Fibroblast of lung (primary cell): Measurements from ENCODE around the gene NMRK2. TPM values are rescaled to one million over a fixed set of nuclear protein-coding genes. Genes with fewer than 3 reads are reported as not detected.

ENCODE experiments used
- DNase-seq, 2 donors: peaks; one replicate each; pipeline versions ENCODE4 v3.0.0 to v3.0.0-alpha.2; 2010; ENCODE audit warnings: low read depth in 2 of 2
- H2AFZ ChIP-seq: 2 replicates; pipeline ENCODE4 v1.5.1; 2012; ENCODE audit warnings: low read length, control low read depth, inconsistent platforms
- H3K27ac ChIP-seq: 2 replicates; pipeline ENCODE4 v1.5.1; 2011; ENCODE audit warnings: low read length, control low read depth; ENCODE audit not compliant: insufficient read depth
- H3K27me3 ChIP-seq: 2 replicates; pipeline ENCODE4 v1.5.1; 2011; ENCODE audit warnings: mild to moderate bottlenecking, low read length; ENCODE audit not compliant: control insufficient read depth, insufficient read depth
- H3K36me3 ChIP-seq: 2 replicates; pipeline ENCODE4 v1.5.1; 2011; ENCODE audit warnings: low read length; ENCODE audit not compliant: control insufficient read depth, insufficient read depth
- H3K4me1 ChIP-seq: 2 replicates; pipeline ENCODE4 v1.5.1; 2011; ENCODE audit warnings: low read length; ENCODE audit not compliant: control insufficient read depth, insufficient read depth; ENCODE audit errors: extremely low read depth
- H3K4me2 ChIP-seq: 2 replicates; pipeline ENCODE4 v1.5.1; 2011; ENCODE audit warnings: low read length, control low read depth; ENCODE audit not compliant: insufficient read depth; ENCODE audit errors: extremely low read depth
- H3K4me3 ChIP-seq, 4 experiments: fragments of 200-600 bp in 1 of 4; sonication (generic) in 1 of 4; replicated peaks in 1 of 4; 2 replicates each; pipeline ENCODE4 v1.5.1; 2011 to 2016; ENCODE audit warnings: low read length in 4 of 4, low read depth in 3 of 4, mild to moderate bottlenecking in 3 of 4, control low read depth in 2 of 4, inconsistent platforms in 1 of 4, mixed read lengths in 1 of 4; ENCODE audit not compliant: insufficient read depth in 1 of 4; ENCODE audit errors: control extremely low read depth in 1 of 4
- H3K79me2 ChIP-seq: 2 replicates; pipeline ENCODE4 v1.5.1; 2012; ENCODE audit warnings: mild to moderate bottlenecking, low read length, inconsistent platforms; ENCODE audit not compliant: control insufficient read depth, insufficient read depth
- H3K9ac ChIP-seq: 2 replicates; pipeline ENCODE4 v1.5.1; 2011; ENCODE audit warnings: mild to moderate bottlenecking, low read length, control low read depth; ENCODE audit not compliant: insufficient read depth
- H3K9me3 ChIP-seq: 2 replicates; pipeline ENCODE4 v1.5.1; 2012; ENCODE audit warnings: low read depth, low read length; ENCODE audit not compliant: control insufficient read depth, insufficient read depth
- H4K20me1 ChIP-seq: 2 replicates; pipeline ENCODE4 v1.5.1; 2011; ENCODE audit warnings: low read length; ENCODE audit not compliant: control insufficient read depth, insufficient read depth; ENCODE audit errors: extremely low read depth
- CTCF ChIP-seq, 2 donors: IDR thresholded peaks in 1 of 2; conservative IDR thresholded peaks in 1 of 2; 1 replicate in 1 of 2; 2 replicates in 1 of 2; pipeline ENCODE4 v1.5.1; 2011 to 2012; ENCODE audit warnings: low read length in 2 of 2, control low read depth in 1 of 2, inconsistent platforms in 1 of 2, low read depth in 1 of 2, mild to moderate bottlenecking in 1 of 2
- EZH2 ChIP-seq: IDR thresholded peaks from 2 replicates; pipeline ENCODE4 v1.5.1; 2012; ENCODE audit warnings: low read length, control low read depth, mild to moderate bottlenecking; ENCODE audit errors: missing control alignments
- polyA plus RNA-seq, 2 donors: library from polyadenylated mRNA; depleted of rRNA in 1 of 2; stranded (reverse) in 1 of 2; unstranded in 1 of 2; fragments of >200 nt; gene quantifications; 2 replicates each; pipeline ENCODE4 v1.2.1, GENCODE V29; 2011 to 2012; ENCODE audit warnings: missing spikeins in 1 of 2
- total RNA-seq: library from RNA; depleted of rRNA; stranded (reverse); fragments of >200 nt; gene quantifications from 2 replicates; pipeline ENCODE4 v1.2.1, GENCODE V29; 2014

NMRK2 gene
- total and polyA plus RNA-seq, 2 donors (not counting 1 experiment from before 2014, with no cell fraction given) = not detected

- no peak for DNase-seq
- no peaks in the 10 kb centered on the region for H3K27me3 ChIP-seq
- no peak overlapping the region for H3K4me2 ChIP-seq
- peaks cover 3% of the 10 kb centered on the region for H4K20me1 ChIP-seq
- no peak overlapping the region for H2AFZ ChIP-seq
- H3K27ac ChIP-seq = no peak overlapping the region
- H3K9me3 ChIP-seq = no peaks in the 10 kb centered on the region
- TF ChIP-seq CTCF (conservative IDR thresholded peaks at IDR 0.05 in 1 of 2, IDR thresholded peaks at IDR 0.05 in 1 of 2; ENCODE audit: low read depth in 1 of 2, low read length in 2 of 2) (peak in 1 of 2 donors; percentile 8), EZH2 (no peak)
- peaks cover 66% of the 10 kb centered on the region for H3K79me2 ChIP-seq
- peaks cover 62% of the 10 kb centered on the region for H3K36me3 ChIP-seq
- H3K9ac ChIP-seq = no peak overlapping the region
- H3K4me1 ChIP-seq = peaks cover 3% of the 10 kb centered on the region
- no peak overlapping the region for H3K4me3 ChIP-seq
Observed at GRCh38 chr19:3977242-3978143, 44.6 kb downstream of the NMRK2 start.

GRCh38 chr19:3978145-3978544, 45.3 kb downstream of the NMRK2 start:
- TF ChIP-seq EZH2 (no peak), CTCF (conservative IDR thresholded peaks at IDR 0.05 in 1 of 2, IDR thresholded peaks at IDR 0.05 in 1 of 2; ENCODE audit: low read depth in 1 of 2, low read length in 2 of 2) (no peak)
- H3K4me2 ChIP-seq = no peak overlapping the region
- no peak for DNase-seq
- no peak overlapping the region for H3K9ac ChIP-seq
- no peaks in the 10 kb centered on the region for H3K9me3 ChIP-seq
- peaks cover 10% of the 10 kb centered on the region for H3K4me1 ChIP-seq
- H3K27ac ChIP-seq = no peak overlapping the region
- H3K4me3 ChIP-seq = no peak overlapping the region
- H3K27me3 ChIP-seq = no peaks in the 10 kb centered on the region
- no peak overlapping the region for H2AFZ ChIP-seq
- peaks cover 6% of the 10 kb centered on the region for H4K20me1 ChIP-seq
- peaks cover 68% of the 10 kb centered on the region for H3K36me3 ChIP-seq
- peaks cover 73% of the 10 kb centered on the region for H3K79me2 ChIP-seq

- H3K4me2 ChIP-seq = no peak overlapping the region
- no peak overlapping the region for H3K9ac ChIP-seq
- no peak for DNase-seq
- H3K4me3 ChIP-seq = no peak overlapping the region
- H3K36me3 ChIP-seq = peaks cover 79% of the 10 kb centered on the region
- H3K79me2 ChIP-seq = peaks cover 84% of the 10 kb centered on the region
- no peak overlapping the region for H2AFZ ChIP-seq
- H3K4me1 ChIP-seq = peaks cover 13% of the 10 kb centered on the region
- H3K27me3 ChIP-seq = no peaks in the 10 kb centered on the region
- TF ChIP-seq CTCF (conservative IDR thresholded peaks at IDR 0.05 in 1 of 2, IDR thresholded peaks at IDR 0.05 in 1 of 2; ENCODE audit: low read depth in 1 of 2, low read length in 2 of 2) (no peak), EZH2 (no peak)
- peaks cover 9% of the 10 kb centered on the region for H4K20me1 ChIP-seq
- no peaks in the 10 kb centered on the region for H3K9me3 ChIP-seq
- H3K27ac ChIP-seq = no peak overlapping the region
Observed at GRCh38 chr19:3979289-3979673, 46.4 kb downstream of the NMRK2 start.
